Measurements from ENCODE around the gene MMP24OS.
"Not testable (repeated sequence)": the region's sequence is repeated elsewhere in the genome, so short reads cannot be mapped to it uniquely, and the experiment has no call there.

The MMP24OS gene

DNA sequence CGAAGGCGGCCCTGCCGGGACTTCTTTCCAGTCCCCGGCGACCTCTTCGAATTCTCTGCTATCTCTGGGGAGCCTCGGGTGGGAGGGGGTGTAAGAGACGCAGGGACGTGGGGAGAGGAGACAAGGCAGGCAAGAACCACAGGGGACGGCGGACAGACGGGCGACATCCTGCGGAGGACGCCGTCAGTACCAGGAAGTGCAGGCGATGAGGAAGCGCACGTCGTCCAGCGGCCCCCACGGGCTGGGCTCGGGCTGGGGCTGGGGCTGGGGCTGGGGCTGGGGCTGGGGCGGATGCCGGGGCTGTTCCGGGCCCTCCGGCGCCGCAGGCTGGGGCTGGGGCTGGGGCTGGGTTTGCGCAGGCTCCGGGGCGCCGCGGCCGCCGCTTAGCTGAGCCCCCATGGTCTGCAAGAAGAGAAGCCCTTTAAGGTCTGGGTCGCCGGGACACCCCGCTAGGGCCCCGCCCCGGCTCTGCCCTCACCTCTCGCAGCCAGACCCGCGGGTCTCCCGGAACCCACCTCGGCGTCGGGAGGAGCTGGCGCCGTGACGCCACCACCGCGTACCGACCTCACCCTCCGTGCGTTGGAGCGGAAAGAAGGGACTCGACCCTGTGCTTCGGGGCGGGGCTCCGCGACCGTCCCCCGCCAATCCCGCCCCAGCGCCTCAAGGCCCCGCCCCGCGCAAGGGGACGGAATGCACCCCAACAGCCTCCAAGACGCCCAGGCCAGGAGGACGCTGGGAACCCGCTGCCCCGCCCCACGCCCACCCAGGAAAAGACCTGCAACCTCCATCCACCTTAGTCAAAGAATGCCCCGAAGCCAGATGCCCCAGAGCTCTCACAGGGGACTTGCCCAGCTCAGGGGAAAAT lies at the start of gene MMP24OS:
Gene MMP24OS (minus strand): TSS at position 592 of the 865 bp plus-strand sequence. CDS start 193 bp downstream, at position 399.
- peak; percentile 74 to 93 (median 86) for DNase-seq (ENCODE audit: low read depth in 3 of 3)

- DNase-seq (ENCODE audit: low read depth in 3 of 3), result no peak
Observed at GRCh38 chr20:35327074-35327976, 49.4 kb upstream of the MMP24OS start.

DNA sequence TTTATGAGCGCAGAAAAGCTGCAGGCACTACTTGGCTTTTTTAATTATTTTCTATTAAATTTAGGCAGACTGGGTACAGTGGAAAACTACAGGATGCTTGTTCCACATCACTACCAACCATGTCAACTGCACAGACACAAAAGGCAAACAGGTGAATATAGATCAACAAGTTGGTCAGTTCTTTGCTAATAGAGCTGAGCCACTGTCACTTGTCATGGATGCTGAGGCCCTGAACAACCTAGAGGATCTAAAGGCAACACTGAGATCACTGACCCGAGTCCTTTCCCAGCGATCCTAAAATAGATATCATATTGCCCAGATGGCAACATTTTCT lies 48.8 kb upstream of the MMP24OS start:
- no peak for DNase-seq (ENCODE audit: low read depth in 3 of 3)

- no peak for DNase-seq (ENCODE audit: low read depth in 3 of 3)
Observed at GRCh38 chr20:35326021-35326739, 48.3 kb upstream of the MMP24OS start.

- no peak for DNase-seq (ENCODE audit: low read depth in 3 of 3)
Observed at GRCh38 chr20:35325401-35325800, 47.5 kb upstream of the MMP24OS start.

- DNase-seq (ENCODE audit: low read depth in 3 of 3), result no peak
Observed at GRCh38 chr20:35320396-35321126, 42.6 kb upstream of the MMP24OS start.

DNA sequence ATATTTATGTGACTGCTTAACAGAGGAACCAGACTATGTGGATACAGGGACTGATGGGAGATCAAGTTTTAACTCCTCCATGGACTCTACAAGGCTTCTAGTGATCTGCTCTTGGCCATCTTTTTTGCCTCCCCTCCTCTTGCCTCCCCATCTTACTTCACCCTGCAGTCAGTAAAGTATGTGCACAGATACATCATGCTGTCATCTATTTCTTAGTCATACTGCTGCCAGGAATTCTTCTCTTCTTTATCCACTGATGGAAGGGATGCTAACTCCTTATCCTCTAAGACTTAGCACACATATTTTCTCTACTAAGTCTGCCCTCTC lies 41.9 kb upstream of the MMP24OS start:
- no peak for DNase-seq (ENCODE audit: low read depth in 3 of 3)

DNA sequence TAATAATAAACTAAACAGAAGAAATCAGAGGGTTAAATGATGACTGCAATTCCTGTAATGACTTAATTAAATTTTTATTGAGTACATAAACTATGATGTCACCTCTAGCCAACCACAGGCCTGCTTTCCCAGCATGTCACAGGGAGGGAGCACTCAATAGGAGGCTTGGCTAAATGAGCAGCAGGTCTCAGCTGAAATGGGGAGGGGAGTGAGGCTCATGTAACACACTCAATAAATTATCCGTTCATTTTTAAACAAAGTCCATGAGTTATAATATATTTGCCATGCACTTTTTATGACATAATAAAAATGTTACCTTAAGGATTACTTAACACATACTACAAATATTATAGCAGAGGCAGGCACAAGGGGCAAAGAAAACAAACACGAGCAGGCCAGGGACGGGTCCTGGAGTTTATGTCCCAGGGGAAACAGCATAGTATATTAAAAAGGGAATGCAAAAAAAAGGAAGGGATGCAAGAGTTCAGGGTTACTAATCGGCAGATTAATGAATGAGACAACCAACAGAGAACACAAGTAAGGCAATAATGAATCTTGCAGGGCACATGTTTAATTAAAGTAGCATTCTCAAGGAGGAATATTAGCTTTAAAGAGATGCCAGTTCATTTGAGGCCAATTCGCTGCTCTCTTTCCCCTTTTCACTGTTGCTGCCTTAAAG lies 41.4 kb upstream of the MMP24OS start:
- DNase-seq (ENCODE audit: low read depth in 3 of 3), result no peak

DNA sequence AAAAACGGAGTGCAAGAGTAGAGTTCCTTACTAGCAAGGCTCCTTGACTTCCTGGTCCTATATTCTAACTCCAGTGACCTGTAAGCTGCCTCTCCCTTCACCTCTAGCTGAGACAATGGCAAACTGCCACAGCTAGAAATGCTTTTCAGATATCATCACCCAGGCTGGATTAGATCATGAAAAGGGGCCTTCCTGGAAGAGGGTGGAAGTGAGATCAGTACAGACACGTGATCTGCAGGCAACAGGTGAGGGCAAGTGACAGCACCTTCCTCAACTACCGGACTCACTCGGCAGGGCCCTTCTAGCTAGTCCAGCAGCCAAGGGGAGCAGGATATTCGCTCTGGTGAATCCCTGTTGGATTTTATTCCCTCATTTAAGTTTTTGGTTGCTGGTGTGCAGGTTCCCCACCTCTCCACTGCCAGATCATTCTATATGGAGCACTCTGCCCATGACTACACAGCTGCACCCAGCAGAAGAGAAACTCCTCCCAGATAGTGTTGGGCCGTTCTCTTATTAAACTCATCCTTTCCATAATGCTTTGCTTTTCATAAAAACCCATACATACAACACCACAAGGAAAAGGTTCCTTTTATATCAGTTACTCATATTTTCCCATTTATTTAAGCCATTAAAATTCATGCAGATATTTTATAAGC lies 40.7 kb upstream of the MMP24OS start:
- no peak for DNase-seq (ENCODE audit: low read depth in 3 of 3)

DNA sequence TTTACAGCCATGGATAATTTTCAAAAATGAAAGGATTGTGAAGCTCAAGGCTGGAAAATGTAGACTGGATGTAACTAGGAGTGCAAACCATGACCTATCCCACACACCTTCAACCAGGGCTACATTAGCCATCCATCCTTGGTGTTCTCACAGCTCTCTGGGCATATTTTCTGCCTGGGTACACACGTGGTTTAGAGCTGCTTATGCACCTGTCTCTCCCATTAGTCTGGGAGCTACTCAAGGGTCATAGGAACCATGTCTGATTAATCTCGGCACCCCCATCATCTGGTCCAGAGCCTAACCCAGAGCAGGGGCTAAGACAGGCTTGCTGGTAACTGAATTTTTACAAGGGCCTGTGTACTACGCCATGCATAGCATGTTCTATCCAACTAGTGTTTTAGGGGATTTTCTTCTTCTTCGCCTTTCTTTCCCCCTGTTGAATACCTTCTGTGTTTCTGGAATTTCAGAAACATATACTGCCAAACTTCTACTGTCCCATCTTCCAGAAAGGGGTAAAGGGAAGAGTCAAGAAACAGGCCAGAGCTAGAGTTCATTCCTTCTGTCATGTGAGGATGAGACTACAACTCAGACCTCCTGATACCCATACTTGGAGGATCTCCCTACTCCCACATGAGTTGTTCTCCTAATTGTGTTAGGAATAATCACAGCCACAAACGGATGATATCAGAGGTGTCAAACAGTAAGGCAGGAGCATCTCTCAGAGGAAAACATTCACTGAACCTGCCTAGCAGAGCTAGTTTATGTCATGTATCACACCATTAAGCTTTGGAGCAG lies 39.7 kb upstream of the MMP24OS start:
- no peak for DNase-seq (ENCODE audit: low read depth in 3 of 3)

GRCh38 chr20:35316086-35316485 lies 38.2 kb upstream of the MMP24OS start:
- DNase-seq (ENCODE audit: low read depth in 3 of 3), result no peak

DNA sequence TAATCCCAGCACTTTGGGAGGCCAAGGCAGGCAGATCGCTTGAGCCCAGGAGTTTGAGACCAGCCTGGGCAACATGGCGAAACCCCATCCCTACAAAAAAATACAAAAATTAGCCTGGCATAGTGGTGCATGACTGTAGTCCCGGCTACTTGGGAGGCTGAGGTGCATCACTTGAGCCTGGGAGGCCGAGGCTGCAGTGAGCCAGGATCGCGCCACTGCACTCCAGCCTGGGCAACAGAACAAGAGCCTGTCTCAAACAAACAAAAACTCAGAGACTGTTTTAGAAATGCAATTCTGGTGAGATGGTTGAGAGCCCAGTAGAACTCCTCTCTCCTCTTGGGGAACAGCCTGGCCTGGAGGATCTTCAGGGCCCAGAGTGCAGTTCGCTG lies 37.7 kb upstream of the MMP24OS start:
- not testable (repeated sequence) for DNase-seq (ENCODE audit: low read depth in 3 of 3)

GRCh38 chr20:35314816-35315631 lies 37.1 kb upstream of the MMP24OS start:
- DNase-seq (ENCODE audit: low read depth in 3 of 3), result no peak

GRCh38 chr20:35312318-35312717 lies 34.4 kb upstream of the MMP24OS start:
- DNase-seq (ENCODE audit: low read depth in 3 of 3), result no peak

GRCh38 chr20:35311822-35312221 lies 33.9 kb upstream of the MMP24OS start:
- no peak for DNase-seq (ENCODE audit: low read depth in 3 of 3)

DNA sequence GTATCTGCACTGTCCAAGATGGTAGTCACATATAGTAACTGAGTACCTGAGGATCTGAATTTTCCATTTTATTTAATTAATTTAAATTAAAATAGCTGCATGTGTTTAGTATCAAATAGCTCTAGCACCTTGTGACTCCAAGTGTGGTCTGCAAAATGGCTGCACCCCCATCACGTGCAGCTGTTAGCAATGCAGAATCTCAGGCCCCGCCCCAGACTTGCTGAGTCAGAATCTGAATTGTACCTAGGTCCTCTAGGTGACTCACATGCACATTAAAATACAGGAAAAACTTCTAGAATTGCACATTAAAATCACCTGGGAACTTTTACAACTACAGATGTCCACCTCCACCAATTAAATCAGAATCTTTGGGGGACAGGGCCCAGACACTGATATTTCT lies 33.5 kb upstream of the MMP24OS start:
- DNase-seq (ENCODE audit: low read depth in 3 of 3), result peak; percentile 33 to 69 (median 63)

DNA sequence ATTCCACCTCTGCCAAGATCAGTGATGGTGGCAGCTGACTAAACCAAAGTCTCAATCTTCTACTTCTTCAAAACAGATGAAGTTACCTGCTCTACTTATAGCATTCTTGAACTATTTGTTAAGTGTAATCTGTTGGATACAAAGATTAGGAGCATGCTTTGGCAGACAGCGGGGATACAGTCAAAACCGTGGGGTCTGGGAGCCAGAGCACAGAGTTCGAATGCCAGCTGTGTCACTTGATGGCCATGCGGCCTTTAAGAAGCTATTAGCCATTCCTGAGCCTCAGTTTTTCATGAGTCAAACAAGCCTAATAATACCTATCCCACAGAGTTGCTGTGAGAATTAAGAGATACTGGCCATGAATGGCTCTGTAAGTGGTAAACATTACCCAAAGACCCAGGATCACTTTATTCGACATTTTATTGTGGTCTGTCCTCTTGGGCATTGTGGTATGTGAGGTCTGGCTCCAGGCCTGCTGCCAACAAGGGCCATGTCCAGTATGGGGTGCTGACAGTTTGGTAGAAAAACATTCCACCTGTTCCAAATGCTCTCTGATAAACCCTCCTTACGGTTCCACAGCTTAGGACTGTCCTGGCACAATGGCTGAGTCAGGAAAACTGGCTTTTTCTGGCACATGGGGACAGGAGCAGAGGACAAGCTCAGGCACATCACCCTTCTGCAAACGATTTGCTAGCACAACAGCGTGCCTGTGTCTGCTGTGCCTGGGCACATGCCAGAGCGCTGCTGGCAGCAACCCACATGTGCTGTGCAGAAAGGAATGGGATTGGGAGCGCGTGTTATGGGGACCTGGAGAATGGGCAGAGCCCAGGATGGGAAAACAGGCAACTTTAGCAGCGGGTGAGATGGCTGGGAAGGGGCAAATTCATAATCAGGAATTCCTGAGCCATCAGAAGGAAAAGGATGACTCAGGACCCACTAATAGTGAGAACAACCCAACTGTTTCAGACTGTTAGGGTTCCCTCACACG lies 30.0 kb upstream of the MMP24OS start:
- DNase-seq (ENCODE audit: low read depth in 3 of 3), result no peak
